Fibroblast of villous mesenchyme (primary cell): ENCODE data around the gene MKRN1. TPM values are rescaled to one million over a fixed set of nuclear protein-coding genes. Genes with fewer than 3 reads are reported as not detected.
"Not testable (repeated sequence)": the region's sequence is repeated elsewhere in the genome, so short reads cannot be mapped to it uniquely, and the experiment has no call there.

Source experiments
- DNase-seq: peaks from one replicate; pipeline ENCODE4 v3.0.0-alpha.2; 2010; ENCODE audit warnings: low read depth
- H3K4me3 ChIP-seq: 2 replicates; pipeline ENCODE4 v1.5.1; 2011; ENCODE audit warnings: low read depth, mild to moderate bottlenecking, low read length
- total RNA-seq: library from RNA; depleted of rRNA; stranded (reverse); fragments of >200 nt; gene quantifications from 2 replicates; pipeline ENCODE4 v1.2.3, GENCODE V29; 2012
- TF ChIP-seq, protein P1 (sequence below): IDR thresholded peaks from 2 replicates; pipeline ENCODE4 v1.5.1; 2012; ENCODE audit warnings: low read depth, mild to moderate bottlenecking, low read length; ENCODE audit not compliant: insufficient read depth

The MKRN1 gene
- total RNA-seq, 1 donor, result 50.5 TPM

DNA sequence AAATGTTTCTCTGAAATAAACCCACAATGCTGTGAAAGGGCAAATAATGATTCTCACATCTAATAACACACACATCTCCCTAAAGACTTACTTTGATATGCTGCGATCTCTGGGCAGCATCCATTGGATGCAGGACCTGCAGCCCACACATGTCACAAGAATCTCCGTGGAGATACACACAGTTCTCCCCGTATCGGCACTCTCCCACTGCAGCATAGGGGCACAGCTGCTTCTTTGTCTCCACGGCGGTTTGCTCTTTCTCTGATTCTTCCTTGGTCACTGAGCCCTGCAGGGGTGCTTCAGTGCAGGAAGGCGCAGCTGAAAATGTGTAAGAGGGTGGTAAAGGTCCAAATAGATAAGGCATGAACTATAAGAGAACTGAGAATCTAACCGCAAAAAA is 20.4 kb downstream of the MKRN1 start:
- no peak overlapping the region for H3K4me3 ChIP-seq
- no peak for DNase-seq
- TF ChIP-seq, protein P1, sequence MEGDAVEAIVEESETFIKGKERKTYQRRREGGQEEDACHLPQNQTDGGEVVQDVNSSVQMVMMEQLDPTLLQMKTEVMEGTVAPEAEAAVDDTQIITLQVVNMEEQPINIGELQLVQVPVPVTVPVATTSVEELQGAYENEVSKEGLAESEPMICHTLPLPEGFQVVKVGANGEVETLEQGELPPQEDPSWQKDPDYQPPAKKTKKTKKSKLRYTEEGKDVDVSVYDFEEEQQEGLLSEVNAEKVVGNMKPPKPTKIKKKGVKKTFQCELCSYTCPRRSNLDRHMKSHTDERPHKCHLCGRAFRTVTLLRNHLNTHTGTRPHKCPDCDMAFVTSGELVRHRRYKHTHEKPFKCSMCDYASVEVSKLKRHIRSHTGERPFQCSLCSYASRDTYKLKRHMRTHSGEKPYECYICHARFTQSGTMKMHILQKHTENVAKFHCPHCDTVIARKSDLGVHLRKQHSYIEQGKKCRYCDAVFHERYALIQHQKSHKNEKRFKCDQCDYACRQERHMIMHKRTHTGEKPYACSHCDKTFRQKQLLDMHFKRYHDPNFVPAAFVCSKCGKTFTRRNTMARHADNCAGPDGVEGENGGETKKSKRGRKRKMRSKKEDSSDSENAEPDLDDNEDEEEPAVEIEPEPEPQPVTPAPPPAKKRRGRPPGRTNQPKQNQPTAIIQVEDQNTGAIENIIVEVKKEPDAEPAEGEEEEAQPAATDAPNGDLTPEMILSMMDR, result no peak

DNA sequence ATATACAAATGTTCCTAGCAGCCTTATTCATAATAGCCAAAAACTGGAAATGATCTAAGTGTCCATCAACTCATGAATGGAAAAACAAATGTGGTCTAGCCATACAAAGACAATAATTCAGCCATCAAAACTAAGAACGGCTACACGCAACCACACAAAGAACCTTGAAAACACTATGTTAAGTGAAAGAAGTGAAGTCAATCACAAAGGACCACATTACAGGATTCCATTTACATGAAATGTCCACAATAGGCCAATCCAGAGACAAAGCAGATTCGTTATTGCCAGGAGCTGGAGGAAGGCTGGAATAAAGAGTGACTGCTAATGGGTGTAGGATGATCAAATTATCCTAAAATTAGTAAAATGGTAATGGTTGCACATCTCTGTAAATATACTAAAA is 21.1 kb downstream of the MKRN1 start:
- DNase-seq, result no peak
- TF ChIP-seq, protein P1, result no peak
- H3K4me3 ChIP-seq, result no peak overlapping the region

DNA sequence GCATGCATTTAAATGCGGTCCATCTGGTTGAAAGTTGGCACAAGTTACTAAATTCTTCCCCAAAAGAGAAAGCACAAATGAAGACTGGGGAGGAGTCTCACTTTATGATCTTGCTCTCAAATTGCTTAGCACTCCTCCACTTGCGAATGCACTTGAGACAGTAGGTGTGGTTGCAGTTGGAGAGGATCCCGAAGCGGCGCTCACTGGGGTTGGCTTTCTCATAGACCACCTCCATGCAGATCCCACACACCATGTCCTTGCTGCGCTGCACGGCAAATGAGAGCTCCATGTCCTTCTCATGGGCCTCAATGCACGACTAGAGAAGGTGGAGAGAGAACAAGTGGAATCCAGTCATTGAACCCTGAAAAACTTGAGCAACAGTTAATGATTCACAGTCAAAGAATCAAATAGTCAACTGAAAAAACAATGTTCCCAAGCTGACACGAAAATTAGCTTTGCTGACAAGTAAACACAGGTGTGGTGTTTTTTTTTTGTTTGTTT is 22.7 kb downstream of the MKRN1 start:
- TF ChIP-seq, protein P1, result no peak
- H3K4me3 ChIP-seq, result no peak overlapping the region
- DNase-seq, result no peak

DNA sequence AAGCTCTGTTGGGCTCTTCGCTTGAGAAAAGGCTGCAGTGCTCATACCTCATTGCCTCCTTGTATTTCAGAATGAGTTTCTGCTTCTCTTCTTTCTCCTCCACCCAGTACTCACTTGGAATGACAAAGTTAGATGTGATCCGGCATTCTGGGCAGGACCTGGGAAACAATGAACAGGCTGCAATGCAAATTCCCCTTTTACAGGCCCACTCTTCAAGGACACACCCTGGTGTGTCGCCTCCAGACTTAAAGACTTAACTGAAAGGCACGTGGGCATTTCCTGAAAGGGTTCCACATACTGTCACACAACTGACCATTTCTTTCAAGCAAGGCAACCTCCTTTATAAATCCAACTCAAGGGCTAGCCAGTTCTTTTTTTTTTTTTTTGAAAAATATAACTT is 23.6 kb downstream of the MKRN1 start:
- DNase-seq, result no peak
- TF ChIP-seq, protein P1, result no peak
- no peak overlapping the region for H3K4me3 ChIP-seq

DNA sequence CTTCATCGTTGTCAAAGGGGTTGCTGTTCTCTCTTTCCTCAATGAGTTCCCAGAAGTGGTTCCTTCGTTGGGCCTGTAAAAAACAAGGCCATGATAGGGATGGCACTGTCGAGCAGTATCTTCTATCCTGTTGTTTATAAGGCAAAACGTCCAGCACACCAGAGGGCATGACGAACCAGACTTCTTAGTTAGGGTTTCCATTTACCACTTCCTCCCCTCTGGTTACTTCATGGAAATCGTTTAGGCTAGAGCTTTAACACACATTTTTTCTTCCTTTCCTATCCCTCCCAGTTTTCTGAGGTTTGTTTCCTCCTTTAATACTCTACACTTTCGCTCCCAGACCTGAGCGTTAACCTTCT is 24.7 kb downstream of the MKRN1 start:
- TF ChIP-seq, protein P1, result no peak
- no peak for DNase-seq
- H3K4me3 ChIP-seq, result no peak overlapping the region

DNA sequence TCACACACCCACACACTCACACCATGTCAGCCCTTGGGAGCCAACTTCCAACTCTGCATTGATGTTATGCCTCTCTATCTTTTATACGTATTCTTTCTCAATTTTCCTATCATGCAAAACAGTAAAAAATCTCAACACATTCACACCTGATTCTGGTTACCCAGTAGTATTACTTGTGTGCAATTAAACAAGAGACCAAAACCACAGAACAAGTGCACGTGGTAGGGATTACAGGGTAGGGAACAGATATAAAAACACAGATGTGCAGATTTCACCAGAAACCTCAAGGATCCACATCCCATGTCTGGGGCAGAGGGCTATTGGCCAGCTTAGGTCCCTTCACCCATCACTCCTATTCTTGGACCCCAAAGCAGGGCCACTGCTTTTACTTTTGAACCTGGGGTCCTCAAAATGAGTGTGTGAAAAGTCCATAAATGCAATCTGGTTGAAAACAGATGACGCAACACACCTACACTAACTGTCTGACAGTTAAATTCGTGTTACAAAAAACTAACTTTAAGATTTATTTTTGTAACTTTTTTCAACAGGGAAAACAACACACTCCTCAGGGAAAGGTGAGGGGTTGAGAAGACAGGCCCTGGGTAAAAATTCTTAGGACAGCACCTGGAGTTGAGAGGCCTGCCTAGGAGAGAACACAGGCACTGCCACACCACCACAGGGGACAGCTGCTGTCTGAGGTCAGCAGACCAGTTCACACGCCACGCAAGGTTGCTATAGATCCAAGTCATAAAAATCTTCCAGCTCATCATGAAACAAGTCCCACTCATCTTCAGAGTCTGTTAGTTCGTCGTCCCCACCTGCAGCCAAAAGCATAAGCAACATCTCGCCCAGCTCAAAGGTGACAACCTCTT is 25.3 kb downstream of the MKRN1 start:
- peak; percentile 28 for DNase-seq

DNA sequence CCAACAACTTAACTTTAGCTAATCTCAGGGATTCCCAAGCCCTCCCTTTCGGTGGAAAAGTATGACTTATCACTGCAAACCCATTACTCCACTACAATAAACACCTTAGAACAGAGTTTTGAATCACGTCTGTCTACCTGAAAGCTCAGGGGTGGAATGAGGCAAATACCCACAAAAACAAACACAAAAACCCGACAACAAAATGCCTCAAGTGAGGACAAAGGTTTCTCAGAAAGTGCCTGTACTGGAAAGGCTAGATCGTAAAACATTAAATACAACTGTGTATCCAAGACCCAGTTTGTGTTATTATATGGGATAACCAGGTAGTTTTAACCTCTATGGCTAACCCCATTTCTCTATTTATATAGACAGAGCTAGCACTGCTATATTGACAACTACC is 26.0 kb downstream of the MKRN1 start:
- TF ChIP-seq, protein P1, result no peak
- H3K4me3 ChIP-seq, result no peak overlapping the region
- no peak for DNase-seq

More for the DNA sequence above, 25.3 kb downstream of the MKRN1 start:
- H3K4me3 ChIP-seq, result not testable (repeated sequence)
